HG02981 (cell line): ENCODE results near the gene F2.
"Not testable (repeated sequence)": the region's sequence is repeated elsewhere in the genome, so short reads cannot be mapped to it uniquely, and the experiment has no call there.

Source experiments
- ATAC-seq: cut with Tn5 transposase; IDR thresholded peaks from one replicate; pipeline ENCODE4 v1.9.1; 2021; ENCODE audit warnings: mild to moderate bottlenecking, moderate library complexity; ENCODE audit not compliant: unreplicated experiment

The F2 gene

GRCh38 chr11:46719048-46719542, at the start of gene F2:
Gene F2 (plus strand): TSS chr11:46719213. CDS start chr11:46719236, 23 bp downstream.
- ATAC-seq = no peak

- ATAC-seq = no peak
Measured at GRCh38 chr11:46669711-46670139, 49.3 kb upstream of the F2 start.

GRCh38 chr11:46670521-46670920, 48.5 kb upstream of the F2 start:
- not testable (repeated sequence) for ATAC-seq

GRCh38 chr11:46671958-46672315, 47.1 kb upstream of the F2 start:
- no peak for ATAC-seq

- no peak for ATAC-seq
Measured at GRCh38 chr11:46672381-46672839, 46.6 kb upstream of the F2 start.

GRCh38 chr11:46673713-46674462, 45.1 kb upstream of the F2 start:
- no peak for ATAC-seq

- ATAC-seq = no peak
Measured at GRCh38 chr11:46674463-46675287, 44.3 kb upstream of the F2 start.

- no peak for ATAC-seq
Measured at GRCh38 chr11:46675288-46675851, 43.6 kb upstream of the F2 start.

GRCh38 chr11:46675949-46676348, 43.1 kb upstream of the F2 start:
- no peak for ATAC-seq

- ATAC-seq = no peak
Measured at GRCh38 chr11:46676436-46677158, 42.4 kb upstream of the F2 start.

GRCh38 chr11:46677169-46677568, 41.8 kb upstream of the F2 start:
- ATAC-seq = no peak

- ATAC-seq = no peak
Measured at GRCh38 chr11:46677991-46678740, 40.8 kb upstream of the F2 start.

- ATAC-seq = no peak
Measured at GRCh38 chr11:46678741-46679130, 40.3 kb upstream of the F2 start.

GRCh38 chr11:46679241-46680163, 39.5 kb upstream of the F2 start:
- no peak for ATAC-seq

- no peak for ATAC-seq
Measured at GRCh38 chr11:46680164-46680760, 38.8 kb upstream of the F2 start.

- no peak for ATAC-seq
Measured at GRCh38 chr11:46680815-46681214, 38.2 kb upstream of the F2 start.

GRCh38 chr11:46681814-46682213, 37.2 kb upstream of the F2 start:
- no peak for ATAC-seq
